Tongue (tissue), 2 donors: ENCODE data around the gene BBC3. TPM values are rescaled to one million over a fixed set of nuclear protein-coding genes. Genes with fewer than 3 reads are reported as not detected.
"Not testable (repeated sequence)": the region's sequence is repeated elsewhere in the genome, so short reads cannot be mapped to it uniquely, and the experiment has no call there.

Source experiments
- DNase-seq: peaks from one replicate; pipeline ENCODE4 v3.0.0-alpha.2; 2015
- total RNA-seq: library from RNA; depleted of rRNA; stranded (reverse); fragments of >200 nt; gene quantifications from one replicate; pipeline ENCODE4 v1.2.3, GENCODE V29; 2014

Gene BBC3
- total RNA-seq, 1 donor from 2014 or later = 8.3 TPM

GRCh38 chr19:47257411-47258169 lies 26.6 kb upstream of the BBC3 start:
- DNase-seq = no peak

DNA sequence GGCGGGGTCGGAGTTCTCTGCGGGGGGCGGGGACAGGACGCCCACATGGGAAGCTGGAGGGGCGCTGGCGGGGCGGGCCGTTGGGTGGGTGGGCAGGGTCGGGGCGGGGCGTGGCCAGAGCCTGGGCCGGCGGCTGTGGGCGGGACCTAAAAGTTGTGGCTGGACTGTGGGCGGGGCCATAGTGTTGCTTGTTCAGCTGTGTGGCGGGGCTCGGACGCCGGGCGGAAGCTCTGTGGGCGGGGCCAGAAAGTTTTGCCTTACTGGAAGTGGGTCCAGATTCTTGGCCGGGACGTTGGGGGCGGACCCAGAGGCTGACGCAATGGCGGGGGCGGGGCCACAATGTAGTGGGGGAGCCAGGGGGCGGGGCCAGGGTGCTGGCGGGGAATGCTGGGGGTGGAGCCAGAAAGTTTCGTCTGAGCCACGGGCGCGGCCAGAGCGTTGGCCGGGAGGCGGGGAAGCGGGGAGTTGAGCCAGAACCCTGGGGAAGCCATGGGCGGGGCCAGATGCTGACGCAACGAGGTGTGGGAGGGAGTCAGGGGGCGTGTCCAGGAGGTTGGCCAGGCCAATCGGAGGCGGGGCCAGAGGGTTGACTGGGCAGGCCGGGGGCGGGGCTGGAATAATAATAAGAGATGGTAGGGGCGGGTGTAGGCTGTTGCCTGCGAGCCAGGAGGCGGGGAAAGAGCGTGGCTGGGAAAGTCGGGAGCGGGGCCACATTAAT lies 25.9 kb upstream of the BBC3 start:
- peak; percentile 100 for DNase-seq

DNA sequence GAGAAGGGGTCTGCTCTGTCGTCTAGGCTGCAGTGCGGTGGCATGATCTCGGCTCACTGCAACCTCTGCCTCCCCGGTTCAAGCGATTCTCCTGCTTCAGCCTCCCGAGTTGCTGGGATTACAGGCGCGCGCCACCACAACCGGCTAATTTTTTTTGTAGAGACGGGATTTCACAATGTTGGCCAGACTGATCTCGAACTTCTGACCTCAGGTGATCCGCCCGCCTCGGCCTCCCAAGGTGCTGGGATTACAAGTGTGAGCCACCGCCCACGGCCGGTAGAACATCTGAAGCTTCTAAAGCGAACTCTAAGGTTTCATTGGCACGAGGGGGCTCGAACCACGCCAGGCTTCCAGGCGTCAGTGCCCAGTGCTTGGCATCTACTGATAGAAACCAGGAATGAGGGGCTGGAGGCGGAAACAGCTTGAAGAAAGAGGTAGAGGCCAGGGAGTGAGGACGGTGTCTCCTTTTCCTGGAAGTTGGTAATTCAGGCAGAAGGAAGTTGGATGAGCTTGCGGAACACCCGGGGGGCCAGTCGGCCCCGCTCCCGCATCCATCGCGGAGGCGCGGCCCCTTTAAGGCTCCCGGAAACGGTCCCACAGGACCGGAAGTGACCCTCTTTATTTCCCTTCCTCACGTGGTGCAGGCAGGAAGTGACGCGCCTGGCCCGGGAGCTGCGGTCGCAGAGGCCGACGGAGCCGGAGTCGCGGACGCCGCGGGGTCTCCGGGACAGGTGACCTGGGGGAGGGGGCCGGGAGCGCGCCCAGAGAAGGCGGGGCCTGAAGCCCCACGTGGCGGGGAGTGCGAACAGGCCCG lies 25.1 kb upstream of the BBC3 start, which contains the start of gene CCDC9:
TSS of gene CCDC9 (plus strand) at position 647 of the 814 bp plus-strand sequence. CDS start 1,876 bp downstream, outside the sequence.
- DNase-seq = peak; percentile 98

- no peak for DNase-seq
Observed at GRCh38 chr19:47253970-47254369, 23.0 kb upstream of the BBC3 start.

DNA sequence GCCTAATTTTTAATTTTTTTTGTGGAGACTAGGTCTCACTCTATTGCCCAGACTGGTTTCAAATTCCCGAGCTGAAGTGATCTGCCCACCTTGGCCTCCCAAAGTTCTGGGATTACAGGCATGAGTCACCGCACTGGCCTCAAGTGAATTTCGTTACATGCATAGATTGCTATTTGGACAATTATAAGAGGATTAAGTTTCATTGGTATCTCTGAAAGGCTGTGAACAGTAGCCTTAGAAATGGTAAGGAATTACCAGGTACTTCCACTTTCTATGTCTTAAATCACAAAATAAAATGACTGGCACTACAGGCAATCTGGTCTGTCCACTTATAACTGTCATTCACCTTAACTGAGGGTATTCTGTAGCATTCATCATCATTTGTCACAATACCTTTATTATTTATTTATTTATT lies 22.5 kb upstream of the BBC3 start:
- no peak for DNase-seq

- not testable (repeated sequence) for DNase-seq
Observed at GRCh38 chr19:47253016-47253415, 22.0 kb upstream of the BBC3 start.

- peak; percentile 87 for DNase-seq
Observed at GRCh38 chr19:47247308-47247990, 16.4 kb upstream of the BBC3 start.

DNA sequence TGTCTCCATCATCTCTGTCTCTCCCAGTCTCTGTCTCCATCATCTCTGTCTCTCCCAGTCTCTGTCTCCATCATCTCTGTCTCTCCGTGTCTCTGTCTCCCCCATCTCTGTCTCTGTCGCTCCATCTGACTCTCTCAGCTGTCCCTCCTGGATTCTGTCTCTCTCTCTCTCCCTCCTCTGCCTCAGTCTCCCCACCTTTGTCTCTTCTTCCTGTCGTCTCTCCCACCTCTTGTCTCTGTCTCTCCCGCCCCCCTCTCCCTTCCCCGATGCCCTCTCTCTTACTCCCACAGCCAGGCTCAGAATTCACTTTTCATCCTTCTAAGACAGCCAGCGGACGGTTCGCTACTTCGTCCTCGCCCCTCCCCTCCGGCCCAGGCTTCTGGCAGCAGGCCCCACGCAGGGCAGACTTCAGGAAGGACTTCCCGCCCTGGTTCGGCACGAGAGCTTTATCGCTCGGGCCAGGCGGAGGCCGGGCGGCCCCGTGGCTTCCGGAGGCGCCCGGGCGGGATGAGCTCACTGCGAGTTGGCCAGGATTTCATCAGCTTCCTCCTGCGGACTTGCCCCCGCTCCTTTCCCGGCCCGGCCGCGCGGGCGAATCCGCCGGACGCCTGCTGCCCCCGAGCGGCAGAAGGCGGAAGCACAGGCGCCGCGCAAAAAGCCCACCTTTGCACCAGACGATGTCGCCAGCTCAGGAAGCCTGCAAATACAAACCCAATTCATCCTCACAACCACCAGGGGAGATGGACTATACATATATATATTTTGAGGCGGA lies 13.0 kb upstream of the BBC3 start:
- peak; percentile 94 for DNase-seq

GRCh38 chr19:47243364-47243775 lies 12.4 kb upstream of the BBC3 start:
- no peak for DNase-seq

DNA sequence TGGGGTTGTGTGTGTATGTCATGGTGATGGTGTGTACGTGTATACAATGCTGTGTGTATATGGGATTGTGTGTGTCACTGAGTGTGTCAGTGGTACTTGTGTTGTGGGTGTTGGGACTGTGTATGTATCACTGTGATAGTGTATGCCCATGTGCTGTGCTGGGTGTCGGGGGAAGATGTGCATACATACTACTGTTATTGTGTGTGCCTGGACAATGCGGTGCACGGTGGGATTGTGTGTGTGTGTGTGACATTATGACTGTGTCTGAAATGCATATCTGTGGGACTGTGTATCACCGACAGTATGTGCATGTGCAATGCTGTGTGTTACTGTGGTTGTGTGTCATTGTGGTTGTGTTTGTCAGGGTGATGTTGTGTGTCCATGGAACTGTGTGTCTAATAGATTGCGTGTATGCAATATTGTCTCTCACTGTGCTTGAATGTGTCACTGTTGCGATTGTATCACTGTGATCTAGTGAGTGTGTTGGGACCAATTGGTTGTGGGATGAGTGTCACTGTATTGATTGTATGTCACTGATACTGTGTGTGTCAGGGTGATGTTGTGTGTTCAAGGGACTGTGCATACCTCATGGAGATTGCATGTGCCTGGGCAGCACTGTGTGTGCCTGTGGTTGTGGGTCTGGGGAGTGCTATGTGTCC lies 11.0 kb upstream of the BBC3 start:
- DNase-seq = no peak

- peak; percentile 74 for DNase-seq
Observed at GRCh38 chr19:47240996-47241918, 10.3 kb upstream of the BBC3 start.

DNA sequence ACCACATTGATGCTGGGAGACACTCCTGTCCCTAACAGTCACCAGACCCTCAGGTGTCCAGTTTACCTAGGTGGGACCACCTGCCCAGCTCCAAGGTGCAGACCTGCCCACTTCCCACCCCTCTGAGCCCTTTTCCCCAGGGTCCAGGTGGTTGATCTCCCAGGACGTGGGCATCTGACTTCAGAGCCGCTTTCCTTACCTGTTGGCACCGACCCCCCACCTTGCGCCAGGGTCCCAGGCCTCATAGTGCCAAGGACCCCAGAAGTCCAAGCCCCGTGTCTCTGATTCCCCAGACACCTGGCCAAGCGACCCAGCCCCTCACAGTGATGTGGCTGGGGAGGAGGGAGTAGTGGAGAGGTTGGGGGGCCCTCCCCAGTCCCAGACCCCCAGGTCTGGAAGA lies 9.6 kb upstream of the BBC3 start:
- no peak for DNase-seq

GRCh38 chr19:47239610-47240296 lies 8.8 kb upstream of the BBC3 start:
- peak; percentile 83 for DNase-seq

DNA sequence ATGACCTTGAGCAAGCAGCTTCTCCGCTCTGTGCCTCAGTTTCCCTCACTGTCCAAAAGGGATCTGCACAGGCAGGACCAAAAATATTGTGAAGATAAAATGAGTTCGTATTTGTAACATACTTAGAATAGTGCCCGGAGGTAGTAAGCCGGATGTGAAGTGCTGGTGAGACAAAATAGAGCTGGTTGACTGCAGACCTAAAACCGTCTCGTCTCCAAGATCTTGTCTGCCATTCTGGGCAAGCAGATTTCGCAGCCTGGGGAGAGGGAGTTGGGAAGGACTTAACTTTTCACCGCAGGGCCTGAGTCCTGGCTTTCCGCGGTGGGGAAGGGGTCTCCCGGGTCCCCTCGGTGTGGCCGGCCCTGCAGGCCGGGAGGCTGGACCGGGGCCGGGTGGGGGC lies 8.2 kb upstream of the BBC3 start:
- DNase-seq = no peak

GRCh38 chr19:47236072-47236675 lies 5.2 kb upstream of the BBC3 start:
- no peak for DNase-seq

- no peak for DNase-seq
Observed at GRCh38 chr19:47232422-47233211, 1.6 kb upstream of the BBC3 start.

DNA sequence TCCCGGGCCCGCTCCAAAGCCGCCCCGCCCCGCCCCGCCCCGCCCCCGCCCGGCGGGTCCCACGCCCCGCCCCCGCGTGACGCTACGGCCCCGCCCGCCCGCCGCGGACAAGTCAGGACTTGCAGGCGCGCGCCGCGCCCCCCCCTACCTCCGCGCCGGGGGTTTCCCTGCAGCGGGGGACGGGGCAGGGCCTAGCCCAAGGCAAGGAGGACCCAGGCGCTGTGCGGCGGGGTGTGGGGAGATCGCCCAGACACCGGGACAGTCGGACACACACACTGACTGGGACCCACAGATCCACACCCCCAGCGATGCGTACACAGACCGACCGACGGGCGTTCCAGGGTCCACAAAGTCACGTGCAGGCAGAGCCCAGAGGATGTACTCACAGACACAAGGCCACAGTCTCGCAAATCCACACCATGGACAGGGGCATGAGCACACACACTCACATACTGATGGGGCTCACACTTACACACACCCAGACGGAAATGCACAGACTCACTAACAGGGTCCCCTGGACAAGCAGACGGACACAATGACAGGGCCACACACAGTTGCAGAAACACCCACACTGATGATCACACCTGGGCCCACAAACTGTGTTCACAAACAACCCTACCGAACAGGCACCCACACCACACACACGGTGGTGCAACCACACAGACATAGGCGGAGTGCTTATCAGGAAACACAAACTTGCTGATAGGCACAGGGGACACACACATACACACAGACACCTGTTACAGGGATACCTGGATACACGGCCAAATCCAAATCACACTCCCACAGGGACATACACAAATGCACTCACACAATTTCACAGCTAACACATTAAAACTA lies 436 bp upstream of the BBC3 start:
- peak; percentile 87 for DNase-seq
